H9 (cell line): ENCODE data around the gene CARD11. TPM values are rescaled to one million over a fixed set of nuclear protein-coding genes. Genes with fewer than 3 reads are reported as not detected.

Experiments
- DNase-seq: peaks from one replicate; pipeline ENCODE4 v3.0.0-alpha.2; 2017
- H2AFZ ChIP-seq: one replicate; pipeline ENCODE4 v1.6.1; 2013; ENCODE audit warnings: mild to moderate bottlenecking, low read length, control low read depth, moderate library complexity
- H2AK5ac ChIP-seq: 2 replicates; pipeline ENCODE4 v1.6.1; 2013; ENCODE audit warnings: low read length, control low read depth, mixed read lengths; ENCODE audit not compliant: insufficient read length
- H2BK120ac ChIP-seq: one replicate; pipeline ENCODE4 v1.6.1; 2013; ENCODE audit warnings: low read depth, mild to moderate bottlenecking, low read length, control low read depth, inconsistent platforms; ENCODE audit not compliant: poor library complexity, severe bottlenecking
- H2BK12ac ChIP-seq: 2 replicates; pipeline ENCODE4 v1.6.1; 2013; ENCODE audit warnings: low read length, control low read depth, mixed read lengths, low read depth; ENCODE audit not compliant: insufficient read length
- H2BK15ac ChIP-seq: 2 replicates; pipeline ENCODE4 v1.6.1; 2013; ENCODE audit warnings: low read depth, low read length, control low read depth
- H2BK20ac ChIP-seq: one replicate; pipeline ENCODE4 v1.6.1; 2013; ENCODE audit warnings: low read depth, mild to moderate bottlenecking, low read length, control low read depth, inconsistent platforms; ENCODE audit not compliant: poor library complexity, severe bottlenecking
- H2BK5ac ChIP-seq: 2 replicates; pipeline ENCODE4 v1.6.1; 2013; ENCODE audit warnings: low read length, control low read depth, mixed read lengths; ENCODE audit not compliant: insufficient read length
- H3K14ac ChIP-seq: 2 replicates; pipeline ENCODE4 v1.6.1; 2013; ENCODE audit warnings: low read length, control low read depth; ENCODE audit not compliant: insufficient read depth
- H3K18ac ChIP-seq: 2 replicates; pipeline ENCODE4 v1.6.1; 2013; ENCODE audit warnings: low read depth, mild to moderate bottlenecking, mixed read lengths, low read length, control low read depth; ENCODE audit not compliant: insufficient read length
- H3K23ac ChIP-seq: 2 replicates; pipeline ENCODE4 v1.6.1; 2013; ENCODE audit warnings: low read length, control low read depth, mixed read lengths, low read depth; ENCODE audit not compliant: insufficient read length
- H3K23me2 ChIP-seq: 2 replicates; pipeline ENCODE4 v1.6.1; 2013; ENCODE audit warnings: low read depth, mild to moderate bottlenecking, mixed read lengths, low read length, control low read depth; ENCODE audit not compliant: insufficient read length, poor library complexity, severe bottlenecking
- H3K27ac ChIP-seq: 2 replicates; pipeline ENCODE4 v1.5.1; 2013; ENCODE audit warnings: low read length, control low read depth, mixed read lengths, low read depth; ENCODE audit not compliant: insufficient read length
- H3K27me3 ChIP-seq: 2 replicates; pipeline ENCODE4 v1.6.1; 2013; ENCODE audit warnings: low read length, control low read depth, inconsistent platforms; ENCODE audit not compliant: insufficient read depth
- H3K4ac ChIP-seq: 2 replicates; pipeline ENCODE4 v1.6.1; 2013; ENCODE audit warnings: low read depth, mild to moderate bottlenecking, control low read depth, inconsistent platforms, low read length, moderate library complexity
- H3K4me1 ChIP-seq: 2 replicates; pipeline ENCODE4 v1.6.1; 2013; ENCODE audit warnings: low read length, control low read depth, inconsistent platforms; ENCODE audit not compliant: insufficient read depth
- H3K4me2 ChIP-seq: 2 replicates; pipeline ENCODE4 v1.6.1; 2013; ENCODE audit warnings: low read length, control low read depth, mixed read lengths; ENCODE audit not compliant: insufficient read length, insufficient read depth
- H3K56ac ChIP-seq: 2 replicates; pipeline ENCODE4 v1.6.1; 2013; ENCODE audit warnings: low read depth, mild to moderate bottlenecking, mixed read lengths, low read length, control low read depth; ENCODE audit not compliant: insufficient read length
- H3K79me1 ChIP-seq: 2 replicates; pipeline ENCODE4 v1.6.1; 2013; ENCODE audit warnings: low read depth, mild to moderate bottlenecking, moderate library complexity, low read length, control low read depth, inconsistent platforms; ENCODE audit not compliant: insufficient read depth, poor library complexity, severe bottlenecking
- H3K79me2 ChIP-seq: 2 replicates; pipeline ENCODE4 v1.6.1; 2013; ENCODE audit warnings: low read length, control low read depth, inconsistent platforms; ENCODE audit not compliant: insufficient read depth
- H3K9ac ChIP-seq: 2 replicates; pipeline ENCODE4 v1.6.1; 2013; ENCODE audit warnings: low read length, control low read depth, mixed read lengths; ENCODE audit not compliant: insufficient read length; ENCODE audit errors: extremely low read depth
- H3K9me3 ChIP-seq: one replicate; pipeline ENCODE4 v1.6.1; 2013; ENCODE audit warnings: low read depth, low read length, inconsistent platforms; ENCODE audit not compliant: control insufficient read depth
- H3T11ph ChIP-seq: one replicate; pipeline ENCODE4 v1.6.1; 2013; ENCODE audit warnings: mild to moderate bottlenecking, low read length, control low read depth, inconsistent platforms
- H4K20me1 ChIP-seq: one replicate; pipeline ENCODE4 v1.6.1; 2013; ENCODE audit not compliant: control insufficient read depth, insufficient read length, insufficient read depth
- H4K5ac ChIP-seq: 2 replicates; pipeline ENCODE4 v1.6.1; 2013; ENCODE audit warnings: low read depth, mild to moderate bottlenecking, mixed read lengths, low read length, control low read depth; ENCODE audit not compliant: insufficient read length
- H4K8ac ChIP-seq: replicated peaks from 2 replicates; pipeline ENCODE4 v1.6.1; 2013; ENCODE audit warnings: low read length, control low read depth, mixed read lengths, low read depth; ENCODE audit not compliant: insufficient read length
- H4K91ac ChIP-seq: 2 replicates; pipeline ENCODE4 v1.6.1; 2013; ENCODE audit warnings: low read depth, mild to moderate bottlenecking, moderate library complexity, mixed read lengths, low read length, control low read depth; ENCODE audit not compliant: insufficient read length
- H3K27ac Mint-ChIP-seq, 3 experiments: 2 replicates in 2 of 3; 3 replicates in 1 of 3; pipeline ENCODE4 v1.8.0; 2020 to 2021; ENCODE audit warnings: mixed read lengths in 3 of 3, mild to moderate bottlenecking in 1 of 3, moderate library complexity in 1 of 3
- H3K27me3 Mint-ChIP-seq: 2 replicates; pipeline ENCODE4 v1.8.0; 2021; ENCODE audit warnings: low read depth, mild to moderate bottlenecking, moderate library complexity, mixed read lengths
- H3K36me3 Mint-ChIP-seq, 3 experiments: 2 replicates in 2 of 3; 3 replicates in 1 of 3; pipeline ENCODE4 v1.8.0; 2020 to 2021; ENCODE audit warnings: low read depth in 3 of 3, mixed read lengths in 3 of 3; ENCODE audit not compliant: insufficient read depth in 1 of 3
- H3K4me1 Mint-ChIP-seq, 2 experiments: 2 replicates each; pipeline ENCODE4 v1.8.0; 2020; ENCODE audit warnings: mixed read lengths in 2 of 2
- H3K4me3 Mint-ChIP-seq, 2 experiments: 2 replicates in 1 of 2; 3 replicates in 1 of 2; pipeline ENCODE4 v1.8.0; 2020 to 2021; ENCODE audit warnings: mild to moderate bottlenecking in 2 of 2, mixed read lengths in 2 of 2, moderate library complexity in 1 of 2
- H3K9me3 Mint-ChIP-seq, 2 experiments: 2 replicates in 1 of 2; 3 replicates in 1 of 2; pipeline ENCODE4 v1.8.0; 2020; ENCODE audit warnings: mild to moderate bottlenecking in 2 of 2, mixed read lengths in 2 of 2, moderate library complexity in 1 of 2
- WGBS: extraction: QIAGEN DNeasy Blood & Tissue Kit; methylation state at CpG from one replicate; pipeline ENCODE4 v1.1.7; 2013; ENCODE audit warnings: missing lambda C conversion rate, low lambda C conversion rate, mixed read lengths; ENCODE audit not compliant: insufficient read length; ENCODE audit errors: extremely low coverage; 5-methylcytosine and 5-hydroxymethylcytosine counted together
- total RNA-seq: library from RNA; stranded (reverse); gene quantifications from 2 replicates; pipeline ENCODE4 v1.2.1, GENCODE V29; 2021
- TF ChIP-seq, protein P1 (sequence below): fragments of 200-600 bp; sonication (generic); conservative IDR thresholded peaks from 3 replicates; pipeline ENCODE4 v1.8.0; 2021; ENCODE audit warnings: antibody characterized with exemption, mild to moderate bottlenecking

Gene CARD11
- total RNA-seq, 1 experiment from 2014 or later, result 20.0 TPM

DNA sequence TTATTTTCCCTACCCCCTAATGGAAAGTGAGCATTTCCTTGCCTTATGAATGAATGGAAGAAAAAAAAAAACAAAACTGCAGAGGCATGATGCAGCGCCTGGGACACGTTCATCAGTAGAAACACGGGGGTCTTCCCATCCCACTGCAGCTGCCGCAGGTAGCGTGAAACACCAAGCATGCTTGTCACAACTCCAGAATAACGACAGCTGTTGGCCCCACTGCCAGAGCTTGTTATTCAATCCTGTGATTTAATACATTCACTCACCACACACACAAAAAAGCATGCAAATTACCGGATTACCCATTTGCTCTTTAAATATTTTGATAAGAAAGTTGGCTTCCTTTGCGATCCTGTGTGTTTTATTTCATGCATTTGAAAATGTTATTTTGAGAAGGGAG is 151.1 kb downstream of the CARD11 start:
- H2AFZ ChIP-seq, result no peak overlapping the region
- H3K27me3 ChIP-seq, result no peaks in the 10 kb centered on the region
- H2AK5ac ChIP-seq, result no peak overlapping the region
- H3K36me3 Mint-ChIP-seq, result no peaks in the 10 kb centered on the region; a peak in 1 of 7 replicates
- no peak overlapping the region for H2BK15ac ChIP-seq
- H3K56ac ChIP-seq, result no peak overlapping the region
- no peak overlapping the region for H3K4me3 Mint-ChIP-seq
- no peaks in the 10 kb centered on the region for H3K9me3 ChIP-seq
- H3K4me1 ChIP-seq, result no peaks in the 10 kb centered on the region
- no peak overlapping the region for H3K14ac ChIP-seq
- H3K27ac Mint-ChIP-seq, result peak overlapping the region in 2 of 3 experiments; percentile 63 to 75; a peak in 2 of 7 replicates
- H3K18ac ChIP-seq, result no peak overlapping the region
- no peaks in the 10 kb centered on the region for H3K9me3 Mint-ChIP-seq
- no peak overlapping the region for H2BK5ac ChIP-seq
- TF ChIP-seq, protein P1, sequence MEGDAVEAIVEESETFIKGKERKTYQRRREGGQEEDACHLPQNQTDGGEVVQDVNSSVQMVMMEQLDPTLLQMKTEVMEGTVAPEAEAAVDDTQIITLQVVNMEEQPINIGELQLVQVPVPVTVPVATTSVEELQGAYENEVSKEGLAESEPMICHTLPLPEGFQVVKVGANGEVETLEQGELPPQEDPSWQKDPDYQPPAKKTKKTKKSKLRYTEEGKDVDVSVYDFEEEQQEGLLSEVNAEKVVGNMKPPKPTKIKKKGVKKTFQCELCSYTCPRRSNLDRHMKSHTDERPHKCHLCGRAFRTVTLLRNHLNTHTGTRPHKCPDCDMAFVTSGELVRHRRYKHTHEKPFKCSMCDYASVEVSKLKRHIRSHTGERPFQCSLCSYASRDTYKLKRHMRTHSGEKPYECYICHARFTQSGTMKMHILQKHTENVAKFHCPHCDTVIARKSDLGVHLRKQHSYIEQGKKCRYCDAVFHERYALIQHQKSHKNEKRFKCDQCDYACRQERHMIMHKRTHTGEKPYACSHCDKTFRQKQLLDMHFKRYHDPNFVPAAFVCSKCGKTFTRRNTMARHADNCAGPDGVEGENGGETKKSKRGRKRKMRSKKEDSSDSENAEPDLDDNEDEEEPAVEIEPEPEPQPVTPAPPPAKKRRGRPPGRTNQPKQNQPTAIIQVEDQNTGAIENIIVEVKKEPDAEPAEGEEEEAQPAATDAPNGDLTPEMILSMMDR, result no peak
- H4K20me1 ChIP-seq, result no peaks in the 10 kb centered on the region
- H3T11ph ChIP-seq, result no peak overlapping the region
- no peak overlapping the region for H4K91ac ChIP-seq
- H3K79me2 ChIP-seq, result no peaks in the 10 kb centered on the region
- H3K4ac ChIP-seq, result no peak overlapping the region
- H3K9ac ChIP-seq, result no peak overlapping the region
- no peak overlapping the region for H4K5ac ChIP-seq
- H3K23ac ChIP-seq, result no peak overlapping the region
- no peak for DNase-seq
- H3K4me1 Mint-ChIP-seq, result peaks cover 0 to 5% of the 10 kb centered on the region in 2 experiments; a peak in 1 of 4 replicates
- no peaks in the 10 kb centered on the region for H3K79me1 ChIP-seq
- H4K8ac ChIP-seq, result no peak overlapping the region
- no peaks in the 10 kb centered on the region for H3K23me2 ChIP-seq
- no peak overlapping the region for H3K4me2 ChIP-seq
- no peak overlapping the region for H2BK20ac ChIP-seq
- H3K27me3 Mint-ChIP-seq, result no peaks in the 10 kb centered on the region; the same call in none of the 2 replicates
- WGBS, result no CpG with 5 or more reads among the region's 8 CpGs
- H2BK12ac ChIP-seq, result no peak overlapping the region
- H2BK120ac ChIP-seq, result no peak overlapping the region
- H3K27ac ChIP-seq, result no peak overlapping the region
